ENCODE measurements around the gene HYAL3. TPM values are rescaled to one million over a fixed set of nuclear protein-coding genes. Genes with fewer than 3 reads are reported as not detected.
A peak's percentile ranks its signal among the peaks of the same experiment; 100 is the strongest.

HYAL3 gene
- total RNA-seq, 1 experiment from 2014 or later: 20.8 TPM

DNA sequence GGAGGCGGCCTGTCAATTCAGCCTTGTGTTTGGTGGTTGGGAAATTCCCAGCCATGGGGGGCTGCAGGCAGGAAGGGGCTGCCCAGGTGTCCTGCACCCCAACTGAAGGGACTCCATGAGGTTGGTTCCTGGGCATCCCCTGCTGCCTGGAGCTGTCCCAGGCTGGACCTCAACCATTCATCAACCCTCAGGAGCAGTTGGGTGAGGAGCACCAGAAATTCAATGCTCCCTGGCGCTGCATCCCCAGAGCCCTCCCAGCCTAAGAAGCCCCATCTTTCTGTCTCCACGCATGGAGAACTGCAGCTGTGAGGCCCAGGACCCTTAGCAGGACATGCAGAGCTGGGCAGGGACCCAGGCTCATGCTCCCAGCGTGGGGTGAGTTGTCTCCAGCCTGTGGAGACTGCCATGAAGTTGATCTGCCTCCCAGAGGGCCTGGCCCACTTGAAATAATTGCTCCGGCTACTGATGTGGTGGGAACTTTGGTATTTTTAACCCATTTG, 38.2 kb downstream of the HYAL3 start:
- intact Hi-C loops (cut with micrococcal nuclease): loop anchor here (1.0 kb wide), 2 partner anchors 7 to 12 kb away; no protein-coding TSS in a partner anchor
- Histone ChIP-seq H3K27me3 (ENCODE audit: low read length) (no peaks in the 10 kb centered on the region), H3F3A (ENCODE audit: low read length, unreplicated experiment) (no peaks in the 10 kb centered on the region), H3K4me2 (ENCODE audit: low read length) (peak overlapping the region; percentile 91), H3K9me3 (ENCODE audit: low read length) (no peaks in the 10 kb centered on the region), H3K79me2 (ENCODE audit: low read length) (no peaks in the 10 kb centered on the region), H3K4me1 (ENCODE audit: insufficient read depth, low read length) (peaks cover 26% of the 10 kb centered on the region), H4K20me1 (ENCODE audit: low read length) (no peaks in the 10 kb centered on the region), H3K4me3 (ENCODE audit: low read length) (peak overlapping the region; percentile 63; the same call in 1 of the 2 replicates), H3K27ac (ENCODE audit: low read length) (0 out of 2 replicates have a peak overlapping the region, but pooled peaks have one; percentile 58), H3K9me2 (replicated peaks; ENCODE audit: low read length) (no peaks in the 10 kb centered on the region), H2AFZ (ENCODE audit: low read length) (no peak overlapping the region), H3K9ac (ENCODE audit: low read length) (peak overlapping the region; percentile 81), H3K36me3 (ENCODE audit: low read depth, low read length) (peaks cover 15% of the 10 kb centered on the region)
- ChIA-PET POLR2A (ENCODE audit: unreplicated experiment) (no interaction called here), CTCF (no interaction called here)
- ATAC-seq (no peak), DNase-seq (no peak)
- no peak for TF ChIP-seq CTCF (conservative IDR thresholded peaks at IDR 0.05; ENCODE audit: low read depth, low read length)
- no peak for TF ChIP-seq EZH2phosphoT487 (IDR thresholded peaks at IDR 0.05; ENCODE audit: borderline replicate concordance, low read length)
- no peak for TF ChIP-seq EZH2 (IDR thresholded peaks at IDR 0.05; ENCODE audit: low read length, unreplicated experiment)
- BruUV-seq (replicated peaks): no TSS peak

GRCh38 chr3:50260027-50260941, 38.9 kb downstream of the HYAL3 start:
- no peaks in the 10 kb centered on the region for H3K27me3 ChIP-seq (ENCODE audit: low read length)
- CTCF ChIA-PET: interaction anchor here (0.5 to 1.1 kb wide), 7 partner anchors 9 to 68 kb away, joined by 3 to 11 read pairs (median 4); partner anchors contain the start of genes GNAI2 and SEMA3B
- no peaks in the 10 kb centered on the region for H3F3A ChIP-seq (ENCODE audit: low read length, unreplicated experiment)
- peak overlapping the region; percentile 63 for H3K4me3 ChIP-seq (ENCODE audit: low read length)
- no peaks in the 10 kb centered on the region for H3K9me3 ChIP-seq (ENCODE audit: low read length)
- H4K20me1 ChIP-seq (ENCODE audit: low read length): no peaks in the 10 kb centered on the region
- intact Hi-C loops (cut with micrococcal nuclease): loop anchor here (1.0 kb wide), 2 partner anchors 8 to 13 kb away; no protein-coding TSS in a partner anchor
- H3K36me3 ChIP-seq (ENCODE audit: low read depth, low read length): peaks cover 15% of the 10 kb centered on the region
- TF ChIP-seq EZH2 (IDR thresholded peaks at IDR 0.05; ENCODE audit: low read length, unreplicated experiment) (no peak), EZH2phosphoT487 (IDR thresholded peaks at IDR 0.05; ENCODE audit: borderline replicate concordance, low read length) (no peak), CTCF (conservative IDR thresholded peaks at IDR 0.05; ENCODE audit: low read depth, low read length) (peak; percentile 87)
- H3K9me2 ChIP-seq (replicated peaks; ENCODE audit: low read length): no peaks in the 10 kb centered on the region
- H3K27ac ChIP-seq (ENCODE audit: low read length): peak overlapping the region; percentile 58
- H2AFZ ChIP-seq (ENCODE audit: low read length): peak overlapping the region; percentile 77
- DNase-seq: peak; percentile 94
- no peaks in the 10 kb centered on the region for H3K79me2 ChIP-seq (ENCODE audit: low read length)
- H3K4me2 ChIP-seq (ENCODE audit: low read length): peak overlapping the region; percentile 91
- peak overlapping the region; percentile 81 for H3K9ac ChIP-seq (ENCODE audit: low read length)
- peak; percentile 83 for ATAC-seq
- BruUV-seq (replicated peaks): TSS peak; percentile 20
- peaks cover 21% of the 10 kb centered on the region for H3K4me1 ChIP-seq (ENCODE audit: insufficient read depth, low read length)
- POLR2A ChIA-PET (ENCODE audit: unreplicated experiment): interaction anchor here (0.6 kb wide), 1 partner anchor 95 kb away, joined by 3 read pairs; no protein-coding TSS in a partner anchor
